HuH-7 (cell line): ENCODE results near the gene PSME1.
A peak's percentile ranks its signal among the peaks of the same experiment; 100 is the strongest.

Experiments
- DNase-seq: peaks from one replicate; pipeline ENCODE4 v3.0.0; 2011; ENCODE audit warnings: low spot score

PSME1 gene

GRCh38 chr14:24135834-24136683 is at the start of gene PSME1:
Gene PSME1 (plus strand): TSS chr14:24136194. CDS start chr14:24136263, 69 bp downstream.
- DNase-seq, result peak; percentile 91

GRCh38 chr14:24087004-24087403 is 49.0 kb upstream of the PSME1 start:
- DNase-seq, result no peak

DNA sequence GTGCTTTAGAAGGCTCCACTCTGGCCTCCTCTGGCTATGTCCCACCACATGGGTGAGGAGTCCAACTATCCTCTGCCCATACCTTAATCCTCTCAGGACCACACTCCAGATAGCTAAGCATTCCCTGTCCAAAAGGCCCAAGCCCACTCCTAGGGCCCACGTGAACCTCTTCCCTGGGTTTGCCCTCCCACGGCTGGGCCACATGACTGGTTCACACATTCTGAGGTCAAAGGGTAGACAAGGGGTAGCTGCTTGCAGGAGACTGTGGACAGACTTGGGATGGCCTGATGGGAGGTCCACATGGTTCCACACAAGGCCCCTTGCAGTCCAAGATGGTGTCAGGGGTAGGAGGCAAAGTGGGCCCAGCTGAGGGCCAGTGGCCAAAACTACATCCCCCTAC is 47.9 kb upstream of the PSME1 start:
- no peak for DNase-seq

DNA sequence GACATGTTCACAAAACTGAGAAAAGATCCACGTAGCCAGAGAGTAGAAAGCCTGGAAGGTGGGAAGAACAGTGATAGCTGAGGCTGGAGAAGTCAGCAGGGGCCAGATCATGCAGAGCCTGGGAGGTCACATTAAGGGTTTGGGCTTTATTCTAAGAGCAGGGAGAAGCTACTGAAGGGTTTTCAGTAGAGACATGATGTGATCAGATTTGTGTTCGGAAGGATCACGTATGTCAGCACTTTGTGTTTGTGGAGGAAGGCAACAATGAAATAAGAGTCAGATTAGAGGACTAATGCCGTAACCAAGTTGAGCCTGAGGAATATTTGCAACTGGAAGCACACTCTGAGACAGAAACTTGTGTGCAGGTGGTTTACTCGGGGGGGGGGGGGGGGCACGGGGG is 46.1 kb upstream of the PSME1 start:
- no peak for DNase-seq

DNA sequence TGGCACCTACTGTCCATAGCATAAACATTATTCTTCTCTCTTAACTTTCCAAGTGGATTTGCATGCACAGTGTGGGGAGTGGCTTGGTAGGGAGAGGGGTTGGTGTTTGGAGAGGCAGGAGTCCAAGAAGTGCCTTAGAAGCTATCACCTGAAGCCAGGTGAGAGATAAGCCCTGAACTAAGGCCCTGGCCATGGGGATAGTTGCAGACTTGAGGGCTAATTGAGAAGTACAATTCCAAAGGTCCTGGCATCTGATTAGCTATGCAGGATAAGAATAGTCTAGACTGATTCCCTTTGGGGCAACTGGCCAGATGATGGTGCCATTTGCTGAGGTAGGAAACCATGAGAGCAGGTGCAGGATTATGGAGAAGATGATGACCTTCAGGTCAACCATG is 43.9 kb upstream of the PSME1 start:
- DNase-seq, result no peak

DNA sequence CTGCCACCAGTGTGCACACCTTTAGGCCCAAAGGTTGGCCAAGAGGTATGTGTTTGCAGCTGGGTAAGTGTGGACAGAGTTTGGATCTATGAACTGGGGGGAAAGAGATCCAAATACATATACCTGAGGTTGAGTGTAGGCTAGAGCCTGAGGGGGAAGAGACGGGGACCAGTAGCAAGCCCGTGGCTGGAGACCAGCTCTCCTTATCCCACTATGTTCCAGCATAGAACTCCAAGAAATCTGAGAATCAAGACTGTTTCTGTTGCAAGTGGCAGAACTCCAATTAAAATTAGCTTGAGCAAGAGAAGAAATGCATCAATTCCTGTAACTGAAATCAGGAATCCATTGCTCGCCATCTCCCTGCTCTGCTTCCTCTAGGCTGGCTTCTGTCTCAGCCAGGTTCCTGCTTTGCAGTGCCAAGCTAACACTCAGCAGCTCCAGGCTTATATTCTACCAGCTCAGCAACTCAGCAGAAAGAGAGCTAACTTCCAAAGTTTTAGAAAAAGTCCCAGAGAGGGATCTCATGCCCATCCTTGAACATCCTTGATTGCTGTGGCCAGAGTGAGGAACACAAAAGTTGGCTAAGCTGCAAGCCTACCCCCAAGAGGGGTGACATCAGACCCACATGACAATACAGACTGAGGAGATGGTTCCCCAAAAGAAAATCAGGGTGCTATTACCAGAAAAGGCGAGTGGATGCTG is 43.3 kb upstream of the PSME1 start:
- no peak for DNase-seq

- no peak for DNase-seq
These were observed 42.6 kb upstream of the PSME1 start for GRCh38 chr14:24093207-24093900.

DNA sequence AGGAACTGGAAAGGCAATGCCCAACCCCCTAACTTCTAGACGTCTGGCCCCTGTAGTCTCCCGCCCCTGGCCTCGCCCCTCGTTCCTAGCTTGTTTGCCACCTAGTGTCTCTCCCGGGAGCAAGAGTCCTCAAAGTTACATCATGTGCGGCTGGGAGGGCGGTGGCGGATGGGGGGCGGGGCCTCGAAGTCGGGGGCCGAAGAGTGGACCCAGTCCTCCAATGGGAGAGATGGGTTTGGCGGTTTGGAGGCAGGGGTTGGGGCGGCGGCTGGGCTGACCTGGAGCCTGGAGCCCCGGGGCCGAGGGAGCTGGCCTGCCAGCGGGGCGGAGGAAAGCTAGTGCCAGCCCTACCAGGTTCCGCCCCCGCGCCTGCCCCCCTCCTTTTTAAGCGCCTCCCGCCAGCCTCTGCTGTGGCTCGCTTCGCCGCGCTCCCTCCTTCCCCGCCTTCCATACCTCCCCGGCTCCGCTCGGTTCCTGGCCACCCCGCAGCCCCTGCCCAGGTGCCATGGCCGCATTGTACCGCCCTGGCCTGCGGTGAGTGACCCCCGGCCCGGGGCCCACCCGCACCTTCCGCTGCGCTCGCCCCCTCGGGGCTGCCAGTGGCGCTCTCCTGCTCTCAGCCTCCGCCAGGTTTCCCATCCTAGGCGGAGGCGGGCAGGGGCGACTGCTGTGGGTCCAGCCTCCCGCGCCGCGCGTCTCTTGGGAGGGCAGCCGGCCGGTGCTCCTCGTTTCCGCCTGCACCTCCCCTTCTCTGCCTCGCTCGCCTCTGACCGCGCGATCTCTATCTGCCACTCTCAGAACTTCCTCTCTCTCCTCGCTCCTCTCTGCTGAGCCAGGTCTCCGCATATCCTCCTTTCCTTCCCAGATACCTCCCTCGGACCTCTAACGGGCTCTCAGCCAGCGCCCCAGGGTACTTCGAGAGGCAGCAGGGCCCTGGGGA is 41.8 kb upstream of the PSME1 start, which contains the start of gene PCK2:
Gene PCK2, plus strand, starts transcription at position 411 of the 940 bp plus-strand sequence. Its CDS starts 95 bp downstream, at position 506.
- DNase-seq, result peak; percentile 98

DNA sequence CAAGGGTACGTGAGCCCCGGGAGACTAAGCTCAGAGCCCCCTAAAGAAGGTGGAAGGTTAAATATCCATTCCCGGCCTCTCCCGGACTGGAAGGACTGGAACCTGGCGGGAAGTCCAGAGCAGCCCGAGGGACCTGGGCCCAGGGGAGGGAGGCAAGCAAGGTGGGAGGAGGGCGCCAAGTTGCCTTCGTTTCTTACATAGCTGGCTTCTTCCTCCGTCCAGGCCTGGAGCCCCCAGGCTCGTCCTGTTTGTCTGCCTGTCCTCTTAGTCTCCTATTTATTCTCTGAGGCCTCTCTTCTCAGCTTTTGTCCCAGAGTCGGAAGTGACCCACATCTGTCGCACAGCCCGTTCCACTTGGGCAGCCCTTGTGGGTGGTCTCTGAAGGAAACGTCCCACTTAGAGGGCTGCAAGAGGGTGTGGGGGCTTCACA is 41.1 kb upstream of the PSME1 start:
- DNase-seq, result no peak

DNA sequence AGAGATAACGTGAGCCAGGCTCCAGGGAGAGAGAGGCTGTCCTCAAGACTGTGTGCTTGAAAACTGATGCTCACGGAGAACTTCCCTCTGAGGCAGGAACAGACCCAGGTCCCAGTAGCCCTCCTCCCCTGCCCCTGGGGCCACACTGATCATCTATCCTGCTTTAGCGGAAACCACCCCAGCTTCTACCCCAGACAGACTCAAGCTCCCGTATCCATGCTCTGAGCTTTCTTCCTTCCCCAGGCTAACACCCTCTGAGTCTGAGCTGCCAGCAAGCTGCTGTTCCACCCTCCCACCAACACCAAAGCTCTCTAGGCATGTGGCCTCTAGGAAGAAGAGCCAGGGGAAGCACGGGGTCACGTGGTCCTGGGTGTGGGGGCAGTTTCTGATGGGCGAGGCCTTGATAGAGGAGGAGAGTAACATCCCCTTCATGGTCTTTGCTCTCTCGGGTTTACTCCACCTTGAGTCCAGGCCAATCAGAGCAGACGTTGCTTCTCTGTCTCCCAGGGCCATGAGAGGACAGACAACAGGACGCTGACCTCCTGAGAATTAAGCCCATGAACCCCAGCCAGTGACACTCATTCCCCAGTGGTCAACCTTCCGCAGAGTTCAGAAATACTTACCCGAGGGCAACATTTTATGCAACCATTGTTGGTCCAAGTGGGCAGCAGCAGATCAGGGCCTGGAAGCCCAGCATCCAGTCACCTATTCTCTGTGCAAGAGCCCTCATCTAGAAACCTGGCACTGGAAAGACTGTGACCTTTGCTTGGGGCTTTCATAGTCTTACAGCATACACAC is 40.5 kb upstream of the PSME1 start:
- DNase-seq, result peak; percentile 95

- DNase-seq, result no peak
These were observed 39.3 kb upstream of the PSME1 start for GRCh38 chr14:24096545-24097181.

DNA sequence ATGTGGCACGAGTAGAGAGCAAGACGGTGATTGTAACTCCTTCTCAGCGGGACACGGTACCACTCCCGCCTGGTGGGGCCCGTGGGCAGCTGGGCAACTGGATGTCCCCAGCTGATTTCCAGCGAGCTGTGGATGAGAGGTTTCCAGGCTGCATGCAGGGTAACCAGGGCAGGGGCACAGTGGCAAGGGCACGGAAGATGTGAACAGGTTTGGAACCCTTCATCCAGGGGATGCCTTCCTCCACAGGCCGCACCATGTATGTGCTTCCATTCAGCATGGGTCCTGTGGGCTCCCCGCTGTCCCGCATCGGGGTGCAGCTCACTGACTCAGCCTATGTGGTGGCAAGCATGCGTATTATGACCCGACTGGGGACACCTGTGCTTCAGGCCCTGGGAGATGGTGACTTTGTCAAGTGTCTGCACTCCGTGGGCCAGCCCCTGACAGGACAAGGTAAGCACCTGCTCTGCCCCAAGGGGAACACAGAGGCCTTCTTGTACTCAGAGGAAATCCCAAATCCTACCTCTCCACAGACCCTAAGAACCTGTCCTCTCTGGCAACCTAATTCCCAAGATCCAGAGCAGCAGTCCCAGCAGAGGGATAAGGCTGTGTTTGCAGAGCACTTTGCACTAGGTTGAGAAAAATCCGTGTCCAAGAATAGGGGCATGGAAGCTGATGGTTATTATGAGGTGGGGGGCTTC is 37.6 kb upstream of the PSME1 start:
- DNase-seq, result no peak

- DNase-seq, result no peak
These were observed 36.8 kb upstream of the PSME1 start for GRCh38 chr14:24098927-24099813.

- no peak for DNase-seq
These were observed 35.6 kb upstream of the PSME1 start for GRCh38 chr14:24100197-24100981.

DNA sequence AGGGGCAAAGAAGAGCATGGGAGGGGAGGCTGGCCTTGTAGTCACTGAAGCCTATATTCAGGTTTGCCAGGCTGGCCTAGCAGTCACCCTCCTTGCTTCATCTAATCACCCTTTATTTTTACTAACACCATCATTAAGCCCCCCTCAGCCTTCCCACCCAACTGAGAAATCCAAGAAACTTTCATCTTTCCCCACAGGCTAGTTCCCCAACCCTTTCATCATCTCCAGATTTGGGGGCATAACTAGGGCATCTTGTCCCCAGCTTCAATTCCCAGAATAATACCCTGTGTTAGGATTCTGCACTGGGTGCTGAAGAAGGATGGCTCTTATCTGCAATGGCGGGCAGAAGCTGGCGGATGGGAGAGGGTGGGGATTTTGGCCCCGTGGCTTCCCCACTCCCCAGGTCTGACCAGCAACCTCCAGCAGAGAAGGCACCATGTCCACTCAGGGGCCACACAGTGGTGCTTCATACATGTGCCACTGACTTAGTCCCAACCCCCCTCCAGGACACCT is 35.0 kb upstream of the PSME1 start:
- DNase-seq, result no peak

GRCh38 chr14:24102357-24103048 is 33.5 kb upstream of the PSME1 start:
- DNase-seq, result no peak

DNA sequence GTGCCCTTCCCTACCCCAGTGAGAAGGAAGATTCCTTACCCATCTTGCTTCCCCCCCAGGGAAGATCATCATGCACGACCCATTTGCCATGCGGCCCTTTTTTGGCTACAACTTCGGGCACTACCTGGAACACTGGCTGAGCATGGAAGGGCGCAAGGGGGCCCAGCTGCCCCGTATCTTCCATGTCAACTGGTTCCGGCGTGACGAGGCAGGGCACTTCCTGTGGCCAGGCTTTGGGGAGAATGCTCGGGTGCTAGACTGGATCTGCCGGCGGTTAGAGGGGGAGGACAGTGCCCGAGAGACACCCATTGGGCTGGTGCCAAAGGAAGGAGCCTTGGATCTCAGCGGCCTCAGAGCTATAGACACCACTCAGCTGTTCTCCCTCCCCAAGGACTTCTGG is 32.5 kb upstream of the PSME1 start:
- DNase-seq, result no peak
